GM21390 (cell line): ENCODE measurements around the gene FN3K.
"Not testable (repeated sequence)": the region's sequence is repeated elsewhere in the genome, so short reads cannot be mapped to it uniquely, and the experiment has no call there.

ENCODE experiments used
- ATAC-seq: cut with Tn5 transposase; IDR thresholded peaks from one replicate; pipeline ENCODE4 v1.9.1; 2021; ENCODE audit not compliant: unreplicated experiment

Gene FN3K

DNA sequence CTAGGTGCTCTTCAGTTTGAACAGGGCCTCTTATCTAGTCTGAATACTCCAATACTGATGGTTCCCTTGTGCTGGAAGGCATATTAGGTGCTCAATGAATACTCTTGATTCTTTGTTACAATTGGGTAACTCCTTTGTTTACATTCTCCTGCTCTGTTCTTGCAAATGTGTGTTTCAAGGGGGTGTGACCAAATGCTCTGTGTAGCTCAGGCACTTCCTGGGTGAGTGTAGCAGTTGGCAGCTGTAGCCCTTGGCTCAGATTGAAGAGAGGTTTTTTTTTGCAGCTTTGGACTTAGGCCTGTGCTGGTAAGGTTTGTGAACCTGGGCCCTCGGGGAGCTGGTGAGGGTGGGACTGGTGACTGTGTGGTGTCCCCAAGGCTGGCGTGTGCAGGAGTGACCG, 36.6 kb downstream of the FN3K start:
- ATAC-seq = no peak

DNA sequence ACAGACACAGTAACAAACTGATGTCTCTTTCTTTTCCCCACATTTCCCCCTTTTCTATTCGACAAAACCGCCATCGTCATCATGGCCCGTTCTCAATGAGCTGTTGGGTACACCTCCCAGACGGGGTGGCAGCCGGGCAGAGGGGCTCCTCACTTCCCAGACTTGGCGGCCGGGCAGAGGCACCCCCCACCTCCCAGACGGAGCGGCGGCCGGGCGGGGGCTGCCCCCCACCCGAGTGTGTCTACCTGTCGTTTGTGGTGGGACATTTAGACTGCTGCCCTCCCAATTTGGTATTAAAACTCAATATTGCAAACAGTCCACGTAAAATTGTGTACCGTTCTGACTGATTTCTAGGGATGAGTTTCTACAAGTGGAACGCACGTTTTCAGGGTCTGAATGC, 39.0 kb downstream of the FN3K start:
- not testable (repeated sequence) for ATAC-seq

DNA sequence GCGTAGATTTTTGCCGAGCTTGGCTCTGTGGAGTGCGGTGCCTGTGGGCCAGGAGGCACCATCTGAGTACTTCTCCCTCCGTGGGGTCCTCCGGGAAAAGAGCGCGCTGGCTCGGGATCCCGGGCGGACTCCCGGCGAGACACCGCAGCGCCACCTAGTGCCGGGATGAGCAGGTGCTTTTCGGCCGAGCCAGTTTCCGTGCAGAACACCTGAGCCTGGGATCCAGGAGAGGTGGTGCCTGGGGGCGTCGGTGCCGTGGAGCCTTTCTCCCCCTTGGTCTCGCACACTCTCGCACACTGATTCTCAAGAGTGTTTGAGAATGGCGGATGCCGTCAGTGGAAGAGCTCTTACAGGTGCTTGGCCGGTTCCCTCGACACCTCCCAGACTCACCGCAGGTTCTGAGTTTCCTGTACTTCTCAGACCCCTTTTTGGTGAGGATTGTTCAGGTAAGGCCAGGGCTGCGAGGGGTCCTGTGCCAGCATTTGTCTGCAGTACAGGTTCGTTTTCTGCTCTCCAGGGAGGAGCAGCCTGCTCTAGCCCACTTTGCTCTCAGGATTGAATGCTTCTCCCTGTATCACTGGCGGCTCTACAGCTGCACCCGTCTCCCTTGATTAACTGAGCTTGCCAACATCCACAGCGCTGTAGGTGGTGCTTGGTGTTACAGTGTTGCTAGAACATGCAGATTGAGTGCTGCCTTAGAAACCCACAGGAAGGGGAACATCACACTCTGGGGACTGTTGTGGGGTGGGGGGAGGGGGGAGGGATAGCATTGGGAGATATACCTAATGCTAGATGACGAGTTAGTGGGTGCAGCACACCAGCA, 39.8 kb downstream of the FN3K start:
- ATAC-seq = no peak

DNA sequence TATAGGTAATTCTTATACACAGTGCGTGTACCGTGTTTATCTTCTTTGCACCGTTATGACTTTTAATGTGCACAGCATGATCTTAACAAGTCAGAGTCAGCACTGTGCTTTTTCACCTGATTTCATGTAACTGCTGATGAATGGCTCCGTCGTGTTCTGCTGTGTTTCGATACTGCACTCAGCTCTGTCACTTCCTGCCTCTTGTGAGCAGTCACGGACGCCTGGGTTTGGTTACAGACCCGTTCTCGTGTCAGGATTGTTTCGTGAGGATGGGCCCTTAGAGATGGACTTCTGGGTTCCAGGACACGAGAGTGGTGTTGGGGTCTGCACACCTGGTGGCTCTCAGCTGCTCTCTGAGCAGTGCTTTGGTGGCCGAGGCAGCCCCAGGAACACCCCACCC, 41.0 kb downstream of the FN3K start:
- no peak for ATAC-seq

DNA sequence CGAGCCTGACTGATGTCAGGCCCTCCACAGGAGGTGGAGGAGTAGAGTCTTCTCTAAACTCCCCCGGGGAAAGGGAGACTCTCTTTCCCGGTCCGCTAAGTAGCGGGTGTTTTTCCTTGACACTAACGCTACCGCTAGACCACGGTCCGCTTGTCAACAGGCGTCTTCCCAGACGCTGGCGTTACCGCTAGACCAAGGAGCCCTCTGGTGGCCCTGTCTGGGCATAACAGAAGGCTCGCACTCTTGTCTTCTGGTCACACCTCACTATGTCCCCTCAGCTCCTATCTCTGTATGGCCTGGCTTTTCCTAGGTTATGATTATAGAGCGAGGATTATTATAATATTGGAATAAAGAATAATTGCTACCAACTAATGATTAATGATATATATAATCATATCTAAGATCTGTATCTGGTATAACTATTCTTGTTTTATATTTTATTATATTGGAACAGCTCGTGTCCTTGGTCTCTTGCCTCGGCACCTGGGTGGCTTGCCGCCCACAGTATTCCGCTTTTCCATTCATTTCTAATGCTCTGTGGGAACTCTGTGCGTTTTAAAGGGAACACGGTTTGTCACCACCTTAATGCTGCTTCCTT, 42.5 kb downstream of the FN3K start:
- not testable (repeated sequence) for ATAC-seq

DNA sequence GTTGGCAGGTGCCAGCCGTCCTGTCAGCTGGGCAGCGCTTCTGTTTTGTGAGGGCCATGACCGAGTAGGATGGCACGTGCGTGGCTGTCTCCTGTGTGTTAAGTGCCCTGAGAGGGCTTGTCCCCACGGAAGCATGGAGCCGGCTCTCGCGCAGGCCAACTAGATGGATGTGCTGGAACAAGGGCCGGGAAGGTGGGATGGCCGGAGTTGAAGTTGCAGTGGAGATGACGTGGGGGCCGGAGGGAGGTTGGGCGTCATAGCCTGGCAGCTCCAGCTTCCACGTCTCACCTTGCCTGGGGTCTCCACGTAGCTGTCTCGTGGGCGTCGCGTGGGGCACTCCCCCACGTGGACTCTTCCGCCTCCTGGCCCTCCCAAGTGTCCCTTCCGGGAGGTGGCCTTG, 44.1 kb downstream of the FN3K start:
- ATAC-seq = no peak

DNA sequence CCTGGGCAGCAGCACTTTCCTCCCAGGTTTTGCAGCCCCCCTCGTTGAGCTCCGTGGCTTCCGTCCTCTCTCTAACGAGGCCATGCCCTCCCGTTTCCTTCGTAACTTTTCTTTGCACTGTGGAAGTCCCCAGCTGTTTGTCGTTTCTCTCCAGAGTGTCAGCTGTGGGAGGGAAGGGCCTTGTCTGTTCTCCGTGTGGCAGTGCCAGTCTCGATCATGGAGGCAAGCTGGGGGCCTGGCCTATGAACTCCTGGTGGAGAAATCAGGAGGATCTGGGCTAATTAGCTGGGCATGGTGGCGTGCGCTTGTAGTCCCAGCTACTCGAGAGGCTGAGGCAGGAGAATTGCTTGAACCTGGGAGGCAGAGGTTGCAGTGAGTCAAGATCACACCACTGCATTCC, 44.8 kb downstream of the FN3K start:
- no peak for ATAC-seq

DNA sequence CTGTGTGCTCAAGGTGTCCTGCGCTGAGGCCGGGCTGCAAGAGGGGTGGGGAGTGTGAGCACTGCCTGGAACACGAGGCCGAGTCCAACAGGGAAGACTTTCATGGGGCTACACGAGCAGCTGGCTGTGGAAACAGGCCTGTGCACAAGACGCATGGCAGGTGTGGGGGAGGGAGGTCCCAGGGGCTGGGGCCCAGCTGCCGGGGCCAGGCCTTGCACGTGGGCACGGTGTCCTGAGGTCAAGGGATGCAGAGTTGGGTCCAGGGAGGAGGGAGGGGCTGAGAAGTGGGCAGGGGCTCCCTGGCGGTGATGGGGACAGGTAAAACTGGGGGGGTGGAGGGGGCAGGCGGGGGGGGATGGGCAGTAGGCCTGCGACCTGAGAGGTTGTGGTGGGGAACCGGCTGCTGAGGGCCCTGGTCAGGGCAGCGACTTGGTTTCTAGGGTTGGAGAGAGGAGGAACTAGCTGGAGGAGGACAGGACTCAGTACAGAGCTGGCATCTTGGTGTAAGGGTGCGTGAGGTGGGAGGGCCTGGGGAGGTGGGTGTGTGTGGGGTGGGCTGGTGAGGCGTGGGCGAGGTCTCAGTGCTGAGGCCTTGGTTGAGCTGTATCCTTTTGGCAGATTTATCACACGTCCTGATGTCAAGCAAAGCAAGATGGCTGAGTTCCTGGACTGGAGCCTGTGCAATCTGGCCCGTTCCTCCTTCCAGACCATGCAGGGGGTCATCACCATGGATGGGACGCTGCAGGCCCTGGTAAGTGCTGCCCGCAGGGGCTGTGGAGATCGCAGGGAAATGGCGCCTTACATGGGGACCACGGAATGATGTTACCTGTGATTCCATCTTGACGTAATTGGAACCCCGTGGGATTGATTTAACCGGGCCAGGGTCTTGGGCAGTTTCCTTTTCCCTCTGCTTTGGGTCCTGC, 45.8 kb downstream of the FN3K start:
- ATAC-seq = no peak

DNA sequence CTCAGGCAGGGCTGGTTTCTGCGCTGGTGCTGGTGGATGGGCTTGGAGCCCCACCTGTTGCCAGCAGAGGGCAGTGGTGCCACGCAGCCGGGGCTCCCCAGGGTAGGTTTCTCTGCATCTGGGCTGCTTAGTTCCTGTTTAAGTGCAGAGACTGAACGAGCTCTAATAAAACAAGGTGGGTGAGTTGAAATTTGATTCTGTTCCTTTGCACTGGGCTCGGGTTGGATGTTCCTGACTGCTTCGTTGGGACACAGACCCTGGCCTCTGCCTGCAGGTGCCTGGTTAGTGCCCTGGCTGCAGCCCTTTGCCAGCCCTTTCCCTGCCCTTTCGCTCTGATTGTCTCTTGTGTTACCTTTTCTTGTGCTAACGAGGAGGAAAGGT, 46.5 kb downstream of the FN3K start:
- no peak for ATAC-seq

DNA sequence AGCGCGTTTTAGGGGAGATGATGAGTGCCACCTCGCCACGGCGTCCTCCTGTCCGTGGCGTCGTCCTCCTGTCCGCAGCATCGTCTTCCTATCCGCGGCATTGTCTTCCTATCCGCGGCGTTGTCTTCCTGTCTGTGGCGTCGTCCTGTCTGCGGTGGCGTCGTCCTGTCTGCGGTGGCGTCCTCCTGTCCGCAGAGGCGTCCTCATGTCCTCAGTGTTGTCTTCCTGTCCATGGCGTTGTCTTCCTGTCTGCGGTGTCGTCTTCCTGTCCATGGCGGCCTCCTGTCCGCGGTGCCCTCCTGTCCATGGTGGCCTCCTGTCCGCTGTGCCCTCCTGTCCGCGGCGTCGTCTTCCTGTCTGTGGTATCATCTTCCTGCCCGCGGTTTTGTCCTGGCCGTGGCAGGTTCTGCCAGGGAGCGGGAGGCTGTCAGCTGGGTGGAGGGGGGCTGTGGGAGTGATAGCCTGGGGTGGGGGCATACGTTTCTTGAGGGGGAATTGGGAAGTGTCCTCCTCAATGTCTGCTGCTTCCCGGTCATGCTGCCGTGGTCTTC, 47.3 kb downstream of the FN3K start:
- ATAC-seq = no peak

DNA sequence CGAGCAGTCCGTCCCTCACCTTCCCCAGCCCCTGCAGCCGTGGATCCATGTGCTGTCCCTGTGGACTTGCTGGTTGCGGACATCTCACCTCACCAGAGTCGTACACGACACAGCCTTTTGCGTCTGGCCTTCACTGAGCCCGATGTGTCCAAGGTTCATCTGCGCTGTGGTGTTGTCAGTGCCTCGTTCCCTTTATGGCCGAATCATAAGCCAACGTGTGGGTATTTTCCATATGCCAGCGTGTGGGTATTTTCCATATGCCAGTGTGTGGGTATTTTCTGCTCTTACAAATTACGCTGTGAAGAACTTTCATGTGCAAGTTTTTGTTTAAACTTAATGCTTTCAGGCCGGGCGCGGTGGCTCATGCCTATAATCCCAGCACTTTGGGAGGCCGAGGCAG, 48.1 kb downstream of the FN3K start:
- no peak for ATAC-seq

DNA sequence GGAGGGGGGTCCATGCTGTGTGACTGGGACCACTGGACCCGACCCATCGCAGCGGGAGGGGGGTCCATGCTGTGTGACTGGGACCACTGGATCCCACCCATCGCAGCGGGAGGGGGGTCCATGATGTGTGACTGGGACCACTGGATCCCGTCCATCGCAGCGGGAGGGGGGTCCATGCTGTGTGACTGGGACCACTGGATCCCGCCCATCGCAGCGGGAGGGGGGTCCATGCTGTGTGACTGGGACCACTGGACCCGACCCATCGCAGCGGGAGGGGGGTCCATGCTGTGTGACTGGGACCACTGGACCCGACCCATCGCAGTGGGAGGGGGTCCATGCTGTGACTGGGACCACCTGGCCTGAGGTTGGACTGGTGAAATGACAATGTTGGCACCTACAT, 50.2 kb downstream of the FN3K start:
- ATAC-seq = not testable (repeated sequence)

DNA sequence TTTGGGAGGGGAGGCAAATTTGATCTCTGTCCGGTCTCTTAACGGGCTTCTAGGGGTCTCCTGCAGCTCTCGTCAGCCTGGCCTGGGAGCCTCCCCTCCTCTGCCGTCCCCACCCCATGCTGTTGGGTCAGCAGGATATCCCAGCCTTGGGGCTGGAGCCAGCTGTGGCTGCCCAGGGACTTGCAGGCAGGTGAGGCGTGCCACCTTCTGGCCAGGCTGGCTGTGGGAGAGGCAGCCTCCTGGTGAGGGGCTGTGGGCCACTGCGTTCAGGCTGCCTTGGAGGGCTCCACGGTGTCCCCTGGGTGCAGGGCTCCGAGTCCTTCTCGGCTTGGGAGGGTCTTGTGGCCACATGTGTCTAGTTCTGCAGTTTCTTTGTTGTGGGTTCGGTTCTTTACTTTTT, 51.0 kb downstream of the FN3K start:
- no peak for ATAC-seq

DNA sequence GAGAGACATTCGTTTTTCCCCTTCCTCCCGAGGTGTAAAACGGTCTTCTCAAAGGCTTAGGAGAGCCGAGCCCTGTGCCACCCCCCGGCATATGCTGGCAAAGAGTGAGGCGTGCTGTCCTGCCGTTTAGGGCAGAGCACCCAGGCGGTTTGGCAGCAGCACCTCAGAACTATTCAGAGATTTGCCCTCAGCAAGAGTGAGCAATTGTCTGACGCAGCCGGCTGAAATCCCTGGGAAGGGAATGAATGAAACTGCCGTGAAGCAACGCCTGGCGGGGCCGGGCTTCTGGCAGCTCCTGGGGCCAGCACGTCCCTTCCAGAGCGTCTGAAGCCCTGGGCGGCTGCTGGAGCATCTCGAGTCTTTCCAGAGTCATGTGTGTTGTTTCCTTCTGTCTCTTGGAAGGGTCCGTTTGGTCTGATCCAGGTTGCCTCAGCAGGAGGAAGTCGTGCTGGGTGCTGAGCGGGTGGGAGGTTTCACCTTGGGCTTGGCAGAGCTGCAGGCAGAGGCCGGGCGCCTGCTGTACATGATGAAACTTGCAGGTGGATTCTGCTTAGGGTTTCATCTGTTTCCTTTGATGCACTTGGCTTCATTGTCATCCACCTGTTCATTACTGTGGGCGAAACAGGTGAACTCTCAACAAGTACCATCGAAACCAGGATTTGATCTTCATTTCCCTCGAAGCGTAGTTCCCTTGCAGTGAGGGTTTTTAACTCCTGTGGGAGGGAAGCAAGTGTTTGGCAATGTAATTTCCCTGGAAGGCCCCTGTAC, 51.9 kb downstream of the FN3K start:
- ATAC-seq = no peak

DNA sequence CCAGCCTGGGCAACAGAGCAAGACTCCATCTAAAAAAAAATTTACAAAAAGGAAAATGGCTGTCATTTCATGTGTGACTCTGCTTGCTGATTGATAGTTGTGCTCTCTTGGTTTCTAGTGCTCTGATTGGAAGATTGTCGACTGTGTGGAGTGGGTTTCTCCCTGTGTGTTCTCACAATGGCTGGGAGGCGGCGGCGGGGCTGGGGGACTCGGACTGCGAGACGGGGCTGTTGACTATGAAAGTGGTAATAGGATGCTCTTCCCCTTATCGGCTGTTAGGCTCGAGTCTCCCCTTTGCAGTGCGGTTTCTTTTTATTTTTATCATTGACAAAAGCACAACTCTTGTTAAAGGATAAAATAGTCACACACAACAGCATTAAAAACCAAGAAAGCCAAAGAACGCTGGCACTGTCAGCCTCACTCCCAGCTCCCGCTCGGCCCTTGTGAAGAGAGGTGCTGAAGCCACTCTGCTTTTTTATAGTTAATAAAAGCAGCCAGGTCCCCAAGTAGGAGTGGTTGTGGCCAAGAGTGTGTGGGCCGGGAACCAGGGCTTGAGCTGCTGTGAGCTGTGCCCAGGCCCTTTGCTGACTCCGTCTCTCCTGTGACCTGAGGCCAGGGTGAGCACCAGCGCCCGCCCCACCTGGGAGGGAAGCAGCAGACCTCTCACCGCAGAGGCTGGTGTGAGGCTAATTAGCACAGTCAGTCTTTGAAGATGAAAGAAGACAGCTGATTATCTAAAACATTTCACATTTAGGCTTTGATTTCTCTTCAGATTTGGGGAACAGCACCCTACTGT, 53.0 kb downstream of the FN3K start:
- ATAC-seq = no peak

DNA sequence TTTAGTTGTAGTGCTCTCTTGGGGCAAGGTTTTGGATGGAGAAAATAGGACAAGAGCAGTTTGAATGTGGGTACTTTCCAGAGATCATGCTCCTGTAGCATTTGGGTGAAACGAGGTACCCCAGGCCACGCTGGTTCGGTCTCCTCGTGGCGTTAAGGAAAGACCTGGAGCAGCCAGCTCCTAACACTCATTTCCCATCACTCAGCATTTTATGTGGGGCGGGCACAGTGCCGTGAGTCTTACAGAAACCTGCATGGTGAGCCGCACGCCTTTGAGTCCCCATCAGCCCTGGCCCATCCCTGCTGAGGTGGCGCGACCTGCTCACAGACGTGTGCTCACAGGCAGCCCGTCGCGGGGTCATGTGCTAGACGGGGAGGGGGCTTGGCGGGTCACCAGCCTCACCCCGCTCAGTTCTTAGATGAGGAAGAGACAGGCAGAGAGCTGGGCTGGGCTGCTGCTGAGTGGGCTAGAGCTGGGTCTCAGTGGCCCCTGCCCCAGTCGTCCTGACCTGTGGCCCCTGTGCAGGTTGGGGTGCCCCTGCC, 53.7 kb downstream of the FN3K start:
- no peak for ATAC-seq

DNA sequence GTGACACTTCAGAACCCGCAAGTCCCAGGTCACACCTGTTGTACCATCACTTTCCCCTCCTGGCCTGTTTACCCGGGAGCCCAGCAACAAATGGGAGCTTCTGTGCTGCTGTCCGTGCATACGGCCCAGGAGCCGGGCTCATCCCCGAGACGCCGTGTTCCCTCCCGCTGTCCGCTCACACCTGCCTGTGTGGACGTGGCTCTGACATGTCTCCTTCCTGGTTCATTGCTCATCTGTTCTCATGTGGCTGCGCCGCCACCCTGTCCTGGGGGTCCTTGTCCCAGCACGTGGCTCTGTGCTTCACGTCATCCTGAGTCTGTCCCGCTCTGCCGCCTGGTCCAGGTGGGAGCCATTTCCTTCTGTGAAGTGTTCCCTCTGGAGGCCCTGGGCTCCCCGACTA, 54.4 kb downstream of the FN3K start:
- ATAC-seq = no peak

DNA sequence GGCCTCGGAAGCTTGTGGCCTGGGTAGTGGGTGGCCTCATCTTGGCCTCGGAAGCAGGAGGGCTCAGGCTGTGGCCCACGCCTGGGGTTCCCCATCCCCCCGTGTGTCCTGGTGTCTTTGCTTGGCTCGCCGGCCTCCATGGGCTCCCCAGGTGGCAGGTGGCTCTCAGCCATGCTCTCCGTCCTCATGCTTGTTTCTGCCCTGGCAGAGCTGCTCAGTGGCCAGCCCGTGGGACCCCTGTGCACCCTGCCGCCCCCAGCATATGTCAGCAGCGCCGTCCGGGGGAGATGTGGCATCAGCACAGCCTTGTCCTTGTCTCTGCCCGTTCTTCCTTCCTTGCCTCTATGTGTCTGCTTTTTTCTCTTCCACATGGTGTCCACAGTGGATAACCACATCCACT, 55.0 kb downstream of the FN3K start:
- ATAC-seq = no peak

DNA sequence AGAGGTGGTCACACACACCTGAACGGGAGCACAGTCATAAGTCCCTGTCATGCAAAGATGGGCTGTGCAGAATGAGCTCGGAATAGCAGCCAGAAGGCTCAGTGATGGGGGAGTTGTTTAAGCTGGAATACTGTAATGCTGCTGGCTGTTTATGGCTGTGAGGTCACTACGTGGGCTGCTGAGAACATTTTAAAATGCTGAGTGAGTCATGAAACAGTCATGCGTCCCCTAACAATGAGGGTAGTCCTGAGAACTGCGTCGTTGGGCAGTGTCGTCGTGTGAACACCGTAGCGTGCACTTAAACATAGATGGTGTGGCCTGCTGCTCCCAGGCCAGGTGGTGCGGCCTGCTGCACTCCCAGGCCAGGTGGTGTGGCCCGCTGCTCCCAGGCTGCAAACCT, 56.1 kb downstream of the FN3K start:
- no peak for ATAC-seq
